CD4-positive, alpha-beta T cell (primary cell): ENCODE results near the gene NANS. TPM values are rescaled to one million over a fixed set of nuclear protein-coding genes. Genes with fewer than 3 reads are reported as not detected.
"Not testable (repeated sequence)": the region's sequence is repeated elsewhere in the genome, so short reads cannot be mapped to it uniquely, and the experiment has no call there.

Source experiments
- ATAC-seq: fragments of 200-7000 bp; cut with Tn5 transposase; one replicate; pipeline ENCODE4 v1.10.0; 2022; ENCODE audit warnings: mild to moderate bottlenecking; ENCODE audit not compliant: poor library complexity
- CTCF ChIA-PET: fragments of 350-600 bp; sonication (Branson Sonifier 250); formaldehyde crosslinking; loops from one replicate; lab custom pipeline; 2021; ENCODE audit warnings: antibody characterized with exemption, inconsistent platforms; lab: Charles Lee
- POLR2A ChIA-PET: fragments of 350-600 bp; sonication (Branson Sonifier 250); formaldehyde crosslinking; loops from one replicate; lab custom pipeline; 2021; ENCODE audit warnings: antibody characterized with exemption, inconsistent platforms; lab: Charles Lee
- DNase-seq, 14 experiments: peaks; one replicate each; pipeline ENCODE4 v3.0.0-alpha.2; 2013 to 2020; ENCODE audit warnings: mixed read lengths in 2 of 14
- H3K27ac ChIP-seq, 2 donors: one replicate each; pipeline versions ENCODE4 v1.5.1 to v1.7.0; 2013; ENCODE audit warnings: low read length in 2 of 2, low read depth in 1 of 2, mild to moderate bottlenecking in 1 of 2
- H3K27me3 ChIP-seq, 2 experiments: 1 replicate in 1 of 2; 2 replicates in 1 of 2; pipeline versions ENCODE4 v1.6.1 to v1.7.0; 2013; ENCODE audit warnings: low read length in 2 of 2, control low read depth in 1 of 2, mild to moderate bottlenecking in 1 of 2, moderate library complexity in 1 of 2; ENCODE audit not compliant: insufficient read depth in 2 of 2, control insufficient read depth in 1 of 2
- H3K36me3 ChIP-seq: one replicate; pipeline ENCODE4 v1.6.1; 2013; ENCODE audit warnings: low read length, control low read depth; ENCODE audit not compliant: insufficient read depth
- H3K4me1 ChIP-seq: one replicate; pipeline ENCODE4 v1.6.1; 2013; ENCODE audit warnings: low read length, control low read depth; ENCODE audit not compliant: insufficient read depth
- H3K4me3 ChIP-seq: one replicate; pipeline ENCODE4 v1.5.1; 2013; ENCODE audit warnings: mild to moderate bottlenecking, low read length, moderate library complexity
- H3K9me3 ChIP-seq, 2 experiments: 1 replicate in 1 of 2; 2 replicates in 1 of 2; pipeline versions ENCODE4 v1.6.1 to v1.7.0; 2013; ENCODE audit warnings: low read length in 2 of 2, mild to moderate bottlenecking in 2 of 2, control low read depth in 1 of 2, moderate library complexity in 1 of 2; ENCODE audit not compliant: control insufficient read depth in 1 of 2, insufficient read depth in 1 of 2
- H3K27ac Mint-ChIP-seq: one replicate; pipeline ENCODE4 v1.8.0; 2020; ENCODE audit warnings: mixed read lengths
- H3K27me3 Mint-ChIP-seq: one replicate; pipeline ENCODE4 v1.8.0; 2021; ENCODE audit warnings: mixed read lengths
- H3K36me3 Mint-ChIP-seq: one replicate; pipeline ENCODE4 v1.8.0; 2021; ENCODE audit warnings: low read depth, mixed read lengths
- H3K4me1 Mint-ChIP-seq: one replicate; pipeline ENCODE4 v1.8.0; 2021; ENCODE audit warnings: low read depth, mixed read lengths
- H3K4me3 Mint-ChIP-seq: one replicate; pipeline ENCODE4 v1.8.0; 2020; ENCODE audit warnings: mild to moderate bottlenecking, mixed read lengths
- H3K9me3 Mint-ChIP-seq: one replicate; pipeline ENCODE4 v1.8.0; 2020; ENCODE audit warnings: mixed read lengths
- intact Hi-C, 2 experiments: fragments of 100-400 bp; cut with DNase I in 1 of 2; cut with micrococcal nuclease in 1 of 2; formaldehyde crosslinking; loops; one replicate each; pipeline versions ENCODE4 v1.15.1 to v1.9.0; 2023 to 2025; cut with DNase I, micrococcal nuclease
- total RNA-seq, 174 experiments: library from RNA in 2 of 174; stranded (reverse) in 2 of 174; gene quantifications; one replicate each; pipeline ENCODE4 v1.2.3 and lab custom pipeline; 2021 to 2026
- TF ChIP-seq, protein P1 (sequence below): fragments of 200-600 bp; IDR thresholded peaks from one replicate; pipeline ENCODE4 v1.8.0; 2022; ENCODE audit warnings: antibody characterized with exemption, mild to moderate bottlenecking

The NANS gene
- total RNA-seq, 2 experiments from 2014 or later, result 70.5 to 74.0 TPM

DNA sequence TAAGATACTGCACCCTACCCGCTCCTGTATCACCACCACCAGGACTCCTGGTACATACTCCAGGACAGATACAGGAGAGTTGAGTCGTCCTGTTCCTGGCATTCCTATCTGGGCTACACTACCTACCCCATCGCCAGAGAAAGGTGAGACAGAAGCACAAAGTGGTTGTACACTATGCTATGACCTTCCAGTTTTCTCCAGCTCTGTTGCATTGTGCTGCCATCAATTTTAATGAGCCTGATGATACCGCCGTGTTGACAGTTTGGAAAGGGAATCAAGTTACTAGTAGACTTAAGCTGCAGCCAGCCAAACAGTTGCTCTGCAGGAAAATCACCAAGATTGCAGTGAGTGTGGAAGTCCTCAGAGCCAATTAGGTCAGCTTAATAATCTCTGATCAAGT is 38.2 kb upstream of the NANS start:
- Histone ChIP-seq H3K9me3 (no peaks in the 10 kb centered on the region), H3K27ac (no peak overlapping the region), H3K36me3 (peaks cover 57% of the 10 kb centered on the region), H3K4me1 (no peaks in the 10 kb centered on the region), H3K27me3 (no peaks in the 10 kb centered on the region), H3K4me3 (no peak overlapping the region)
- no peaks in the 10 kb centered on the region for H3K4me1 Mint-ChIP-seq
- intact Hi-C loops, result no loop called here
- H3K27ac Mint-ChIP-seq, result peak overlapping the region; percentile 26
- DNase-seq (no peak), ATAC-seq (no peak)
- H3K36me3 Mint-ChIP-seq, result peaks cover 62% of the 10 kb centered on the region
- TF ChIP-seq, protein P1, sequence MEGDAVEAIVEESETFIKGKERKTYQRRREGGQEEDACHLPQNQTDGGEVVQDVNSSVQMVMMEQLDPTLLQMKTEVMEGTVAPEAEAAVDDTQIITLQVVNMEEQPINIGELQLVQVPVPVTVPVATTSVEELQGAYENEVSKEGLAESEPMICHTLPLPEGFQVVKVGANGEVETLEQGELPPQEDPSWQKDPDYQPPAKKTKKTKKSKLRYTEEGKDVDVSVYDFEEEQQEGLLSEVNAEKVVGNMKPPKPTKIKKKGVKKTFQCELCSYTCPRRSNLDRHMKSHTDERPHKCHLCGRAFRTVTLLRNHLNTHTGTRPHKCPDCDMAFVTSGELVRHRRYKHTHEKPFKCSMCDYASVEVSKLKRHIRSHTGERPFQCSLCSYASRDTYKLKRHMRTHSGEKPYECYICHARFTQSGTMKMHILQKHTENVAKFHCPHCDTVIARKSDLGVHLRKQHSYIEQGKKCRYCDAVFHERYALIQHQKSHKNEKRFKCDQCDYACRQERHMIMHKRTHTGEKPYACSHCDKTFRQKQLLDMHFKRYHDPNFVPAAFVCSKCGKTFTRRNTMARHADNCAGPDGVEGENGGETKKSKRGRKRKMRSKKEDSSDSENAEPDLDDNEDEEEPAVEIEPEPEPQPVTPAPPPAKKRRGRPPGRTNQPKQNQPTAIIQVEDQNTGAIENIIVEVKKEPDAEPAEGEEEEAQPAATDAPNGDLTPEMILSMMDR, result no peak
- H3K4me3 Mint-ChIP-seq, result no peak overlapping the region
- no peaks in the 10 kb centered on the region for H3K27me3 Mint-ChIP-seq
- no peaks in the 10 kb centered on the region for H3K9me3 Mint-ChIP-seq
- POLR2A ChIA-PET, result interaction anchor here (1.3 to 2.4 kb wide), 2 partner anchors 34 to 96 kb away, joined by 4 to 7 read pairs; partner anchors contain the start of gene TRMO
- CTCF ChIA-PET, result interaction anchor here (1.0 kb wide), 1 partner anchor 11 kb away, joined by 3 read pairs; no protein-coding TSS in a partner anchor

DNA sequence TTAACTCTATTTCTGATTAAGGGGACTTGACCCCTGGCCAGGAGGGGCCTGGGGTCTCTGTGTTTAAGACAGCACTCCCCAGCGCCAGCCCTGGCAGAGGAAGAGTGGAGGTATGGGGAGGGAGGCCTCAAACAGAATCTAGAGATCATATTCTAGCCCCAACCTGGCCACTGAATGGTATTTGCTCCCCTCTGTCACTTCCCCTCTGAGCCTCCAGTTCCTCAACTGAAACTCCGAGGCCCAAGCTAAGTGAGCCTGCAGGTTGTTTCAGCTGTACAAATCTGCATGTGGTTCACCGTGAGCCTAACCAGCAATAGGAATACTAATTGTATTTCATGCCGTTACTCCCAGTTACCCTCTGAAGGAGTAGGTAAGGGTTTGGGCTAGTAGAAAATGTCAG is 37.4 kb upstream of the NANS start:
- Mint-ChIP-seq H3K9me3 (no peaks in the 10 kb centered on the region), H3K27me3 (no peaks in the 10 kb centered on the region), H3K4me1 (no peaks in the 10 kb centered on the region), H3K36me3 (peaks cover 54% of the 10 kb centered on the region), H3K27ac (peak overlapping the region; percentile 26), H3K4me3 (no peak overlapping the region)
- H3K9me3 ChIP-seq, result no peaks in the 10 kb centered on the region
- intact Hi-C loops, result no loop called here
- peaks cover 50% of the 10 kb centered on the region for H3K36me3 ChIP-seq
- H3K27ac ChIP-seq, result no peak overlapping the region
- no peaks in the 10 kb centered on the region for H3K4me1 ChIP-seq
- CTCF ChIA-PET, result interaction anchor here (1.2 kb wide), 1 partner anchor 68 kb away, joined by 4 read pairs; no protein-coding TSS in a partner anchor
- ATAC-seq (no peak), DNase-seq (no peak)
- no peaks in the 10 kb centered on the region for H3K27me3 ChIP-seq
- TF ChIP-seq, protein P1, result no peak
- H3K4me3 ChIP-seq, result no peak overlapping the region
- POLR2A ChIA-PET, result interaction anchor here (0.6 to 1.6 kb wide), 3 partner anchors 35 to 364 kb away, joined by 3 to 4 read pairs (median 3); no protein-coding TSS in a partner anchor

DNA sequence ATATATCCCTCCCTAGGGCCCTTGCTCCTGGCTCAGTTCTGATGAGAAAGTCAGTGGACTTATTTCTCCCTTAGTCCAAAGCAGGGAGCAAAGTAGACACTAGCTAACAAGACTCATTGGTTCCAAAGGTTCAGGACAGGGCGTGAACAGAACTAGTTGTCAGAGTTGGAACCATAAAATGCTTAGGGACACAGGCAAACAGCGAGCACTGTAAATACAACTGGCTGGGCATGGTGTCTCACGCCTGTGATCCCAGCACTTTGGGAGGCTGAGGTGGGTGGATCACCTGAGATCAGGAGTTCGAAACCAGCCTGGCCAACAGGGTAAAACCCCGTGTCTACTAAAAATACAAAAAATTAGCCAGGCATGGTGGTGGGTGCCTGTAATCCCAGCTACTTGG is 36.7 kb upstream of the NANS start:
- ChIA-PET POLR2A (interaction anchor here (0.6 to 1.6 kb wide), 2 partner anchors 97 to 365 kb away, joined by 3 read pairs; no protein-coding TSS in a partner anchor), CTCF (interaction anchor here (1.2 kb wide), 1 partner anchor 68 kb away, joined by 4 read pairs; no protein-coding TSS in a partner anchor)
- peaks cover 43% of the 10 kb centered on the region for H3K36me3 ChIP-seq
- peaks cover 48% of the 10 kb centered on the region for H3K36me3 Mint-ChIP-seq
- H3K4me1 Mint-ChIP-seq, ATAC-seq, H3K27me3 ChIP-seq, H3K27ac ChIP-seq, H3K4me3 Mint-ChIP-seq, intact Hi-C loops, DNase-seq, H3K27me3 Mint-ChIP-seq, H3K4me1 ChIP-seq, H3K4me3 ChIP-seq, H3K27ac Mint-ChIP-seq, H3K9me3 ChIP-seq, H3K9me3 Mint-ChIP-seq: not testable (repeated sequence)
